ENCODE data around the gene CATSPERE.

Gene CATSPERE

DNA sequence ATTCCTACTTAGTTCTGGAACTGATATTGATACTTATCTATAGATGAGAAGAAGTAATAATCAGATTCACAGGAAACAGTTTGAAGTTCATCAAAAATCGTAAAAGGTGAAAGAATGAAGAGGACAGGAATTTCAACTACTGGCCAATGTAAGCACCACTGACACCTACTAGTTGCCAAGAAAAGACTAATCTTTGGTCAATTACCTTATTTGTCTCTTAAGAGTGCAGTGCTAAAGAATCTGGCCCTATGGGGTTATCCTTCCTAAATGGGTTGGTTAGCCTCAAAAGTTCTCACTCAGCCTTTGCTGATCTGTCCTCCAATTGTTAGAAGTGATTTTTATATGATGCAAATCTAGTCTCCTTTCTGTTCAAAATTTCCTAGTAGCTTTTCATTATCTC, 38.9 kb upstream of the CATSPERE start:
- no peaks in the 10 kb centered on the region for H3K9me3 Mint-ChIP-seq
- TF ChIP-seq, protein P1, sequence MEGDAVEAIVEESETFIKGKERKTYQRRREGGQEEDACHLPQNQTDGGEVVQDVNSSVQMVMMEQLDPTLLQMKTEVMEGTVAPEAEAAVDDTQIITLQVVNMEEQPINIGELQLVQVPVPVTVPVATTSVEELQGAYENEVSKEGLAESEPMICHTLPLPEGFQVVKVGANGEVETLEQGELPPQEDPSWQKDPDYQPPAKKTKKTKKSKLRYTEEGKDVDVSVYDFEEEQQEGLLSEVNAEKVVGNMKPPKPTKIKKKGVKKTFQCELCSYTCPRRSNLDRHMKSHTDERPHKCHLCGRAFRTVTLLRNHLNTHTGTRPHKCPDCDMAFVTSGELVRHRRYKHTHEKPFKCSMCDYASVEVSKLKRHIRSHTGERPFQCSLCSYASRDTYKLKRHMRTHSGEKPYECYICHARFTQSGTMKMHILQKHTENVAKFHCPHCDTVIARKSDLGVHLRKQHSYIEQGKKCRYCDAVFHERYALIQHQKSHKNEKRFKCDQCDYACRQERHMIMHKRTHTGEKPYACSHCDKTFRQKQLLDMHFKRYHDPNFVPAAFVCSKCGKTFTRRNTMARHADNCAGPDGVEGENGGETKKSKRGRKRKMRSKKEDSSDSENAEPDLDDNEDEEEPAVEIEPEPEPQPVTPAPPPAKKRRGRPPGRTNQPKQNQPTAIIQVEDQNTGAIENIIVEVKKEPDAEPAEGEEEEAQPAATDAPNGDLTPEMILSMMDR (IDR thresholded peaks at IDR 0.05; ENCODE audit: unreplicated experiment in 3 of 3): no peak
- no peak overlapping the region for H3K27ac Mint-ChIP-seq
- peaks cover 6% of the 10 kb centered on the region for H3K4me1 Mint-ChIP-seq
- H3K4me3 Mint-ChIP-seq: no peak overlapping the region
- peaks cover 43% of the 10 kb centered on the region for H3K36me3 Mint-ChIP-seq (ENCODE audit: low read depth)
- no peaks in the 10 kb centered on the region for H3K27me3 Mint-ChIP-seq (ENCODE audit: low read depth)

DNA sequence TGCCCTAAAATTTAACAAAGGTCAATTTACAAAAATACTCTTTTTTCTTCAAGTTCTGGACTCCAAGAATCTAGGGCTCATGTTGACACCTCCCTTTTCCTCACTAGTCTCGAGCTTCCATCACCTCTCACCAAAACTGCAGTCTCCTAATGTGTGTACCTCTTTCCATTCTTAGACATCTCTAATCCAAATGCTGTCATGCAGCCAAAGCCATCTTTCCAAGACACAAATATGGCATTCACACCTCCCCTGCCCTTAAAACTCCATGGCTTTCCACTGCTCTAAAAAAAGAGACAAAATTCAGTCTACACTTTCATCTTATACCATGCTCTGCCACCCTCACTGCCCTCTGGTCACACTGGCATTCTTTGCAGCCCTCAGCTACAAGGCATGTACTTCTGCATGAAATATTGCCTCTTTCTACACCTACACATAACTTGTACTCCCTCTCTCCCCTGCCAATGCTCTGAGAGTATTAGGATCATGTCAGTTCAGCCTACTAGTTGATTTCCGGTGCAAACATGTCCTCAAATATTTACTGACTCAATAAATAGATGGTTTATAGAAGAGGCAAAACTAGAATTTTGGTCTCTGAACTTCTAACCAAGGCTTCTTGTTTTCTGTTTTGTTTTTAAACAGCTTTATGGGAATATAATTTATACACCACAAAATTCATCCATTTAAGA, 36.3 kb upstream of the CATSPERE start:
- Mint-ChIP-seq H3K27ac (no peak overlapping the region), H3K9me3 (no peaks in the 10 kb centered on the region), H3K4me1 (peaks cover 6% of the 10 kb centered on the region), H3K4me3 (no peak overlapping the region), H3K36me3 (ENCODE audit: low read depth) (peaks cover 29% of the 10 kb centered on the region), H3K27me3 (ENCODE audit: low read depth) (no peaks in the 10 kb centered on the region)
- TF ChIP-seq, protein P1 (IDR thresholded peaks at IDR 0.05; ENCODE audit: unreplicated experiment in 3 of 3): no peak

DNA sequence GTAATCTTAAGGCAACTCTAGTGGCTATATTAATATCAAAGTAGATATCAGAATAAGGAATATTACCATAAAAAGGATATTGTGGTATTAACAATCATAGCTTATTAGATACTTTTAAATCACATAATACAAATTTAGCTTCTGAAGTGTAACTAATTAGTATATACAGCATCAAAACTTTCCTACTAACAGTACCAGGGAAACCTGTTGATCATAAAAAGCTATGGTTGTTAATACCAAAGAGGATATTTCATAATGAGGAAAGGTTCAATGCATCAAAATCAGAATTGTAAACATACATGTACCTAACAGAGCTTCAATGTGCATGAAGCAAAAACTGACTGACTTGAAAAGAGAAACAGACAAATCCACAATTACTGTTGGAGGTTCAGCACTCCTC, 33.4 kb upstream of the CATSPERE start:
- Mint-ChIP-seq H3K9me3 (no peaks in the 10 kb centered on the region), H3K4me3 (no peak overlapping the region), H3K27ac (no peak overlapping the region), H3K27me3 (ENCODE audit: low read depth) (no peaks in the 10 kb centered on the region), H3K36me3 (ENCODE audit: low read depth) (peaks cover 31% of the 10 kb centered on the region), H3K4me1 (peaks cover 6% of the 10 kb centered on the region)
- TF ChIP-seq, protein P1 (IDR thresholded peaks at IDR 0.05; ENCODE audit: unreplicated experiment in 3 of 3): no peak

DNA sequence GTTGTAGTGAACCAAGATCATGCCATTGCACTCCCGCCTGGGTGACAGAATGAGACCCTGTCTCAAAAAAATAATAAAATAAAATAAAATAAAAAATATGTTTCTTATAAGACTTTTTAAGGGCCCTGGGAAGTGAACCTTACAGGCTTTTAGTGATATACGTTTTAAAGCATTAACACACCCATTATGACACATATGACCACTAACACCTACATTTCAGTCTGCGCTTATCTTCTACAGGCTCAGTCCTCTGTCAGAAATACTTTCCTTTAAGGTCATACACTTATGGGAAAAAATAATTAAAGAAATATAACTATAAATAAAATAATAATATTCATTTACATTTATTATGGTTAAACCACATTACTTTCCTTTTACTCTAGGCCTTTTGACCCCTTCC, 31.3 kb upstream of the CATSPERE start:
- TF ChIP-seq, protein P1 (IDR thresholded peaks at IDR 0.05; ENCODE audit: unreplicated experiment in 3 of 3): no peak
- no peak overlapping the region for H3K27ac Mint-ChIP-seq
- H3K9me3 Mint-ChIP-seq: no peaks in the 10 kb centered on the region
- H3K4me1 Mint-ChIP-seq: peaks cover 2% of the 10 kb centered on the region
- no peaks in the 10 kb centered on the region for H3K27me3 Mint-ChIP-seq (ENCODE audit: low read depth)
- H3K4me3 Mint-ChIP-seq: no peak overlapping the region
- H3K36me3 Mint-ChIP-seq (ENCODE audit: low read depth): peaks cover 26% of the 10 kb centered on the region

DNA sequence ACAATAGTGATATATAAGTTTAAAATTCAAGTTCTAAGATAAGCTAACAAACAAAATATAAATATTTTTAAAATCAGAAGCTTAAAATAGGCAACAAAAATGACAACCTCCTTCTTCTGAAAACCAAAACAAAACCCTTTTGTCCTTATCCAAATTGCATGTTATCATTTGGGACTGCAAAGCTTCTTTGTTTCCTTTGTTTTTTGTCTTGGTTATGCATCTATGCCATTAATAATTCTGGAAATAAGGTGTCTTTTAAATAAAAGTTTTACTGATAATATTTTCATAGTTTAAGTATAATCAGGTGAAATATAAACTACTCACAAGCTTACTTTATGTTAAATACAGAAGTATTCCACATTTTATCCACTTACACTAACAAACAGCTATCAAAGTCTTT, 29.9 kb upstream of the CATSPERE start:
- Mint-ChIP-seq H3K27ac (no peak overlapping the region), H3K36me3 (ENCODE audit: low read depth) (peaks cover 33% of the 10 kb centered on the region), H3K4me1 (no peaks in the 10 kb centered on the region), H3K9me3 (no peaks in the 10 kb centered on the region), H3K4me3 (no peak overlapping the region), H3K27me3 (ENCODE audit: low read depth) (no peaks in the 10 kb centered on the region)
- TF ChIP-seq, protein P1 (IDR thresholded peaks at IDR 0.05; ENCODE audit: unreplicated experiment in 3 of 3): no peak

DNA sequence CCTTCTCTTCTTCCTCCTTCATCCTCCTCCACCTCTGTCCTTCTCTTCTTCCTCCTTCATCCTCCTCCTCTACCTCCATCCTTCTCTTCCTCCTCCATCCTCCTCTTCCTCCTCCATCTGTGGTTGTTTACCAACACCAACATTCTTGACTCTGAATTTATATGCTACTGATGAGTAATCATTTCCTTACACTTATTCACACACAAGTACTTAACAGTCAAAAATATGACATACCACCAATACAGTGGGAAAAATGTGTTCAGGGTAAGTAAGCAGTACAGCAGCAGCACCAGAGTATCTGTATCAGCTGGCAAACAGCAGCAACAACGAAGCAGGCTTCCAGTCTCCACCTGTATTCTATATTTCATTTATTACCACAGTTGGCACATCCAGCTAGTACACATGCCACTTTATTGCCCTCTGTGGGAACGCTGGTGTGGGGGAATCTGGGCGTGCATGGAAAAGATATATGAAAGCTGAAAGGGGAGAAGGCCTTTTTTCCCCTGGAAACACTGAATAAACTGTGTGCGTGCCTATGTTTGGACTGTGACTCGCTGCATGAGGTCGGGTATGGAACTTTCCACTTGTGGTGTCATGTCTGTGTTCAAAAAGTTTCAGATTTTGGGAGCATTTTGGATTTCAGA, 25.4 kb upstream of the CATSPERE start:
- Mint-ChIP-seq H3K4me1 (no peaks in the 10 kb centered on the region), H3K9me3 (no peaks in the 10 kb centered on the region), H3K36me3 (ENCODE audit: low read depth) (peaks cover 30% of the 10 kb centered on the region), H3K27me3 (ENCODE audit: low read depth) (no peaks in the 10 kb centered on the region), H3K4me3 (no peak overlapping the region), H3K27ac (no peak overlapping the region)
- TF ChIP-seq, protein P1 (IDR thresholded peaks at IDR 0.05; ENCODE audit: unreplicated experiment in 3 of 3): no peak

All from nephron (organoid).